ENCODE data around the gene C3orf22. TPM values are rescaled to one million over a fixed set of nuclear protein-coding genes. Genes with fewer than 3 reads are reported as not detected.

C3orf22 gene
- total RNA-seq, 1 donor from 2014 or later = not detected

DNA sequence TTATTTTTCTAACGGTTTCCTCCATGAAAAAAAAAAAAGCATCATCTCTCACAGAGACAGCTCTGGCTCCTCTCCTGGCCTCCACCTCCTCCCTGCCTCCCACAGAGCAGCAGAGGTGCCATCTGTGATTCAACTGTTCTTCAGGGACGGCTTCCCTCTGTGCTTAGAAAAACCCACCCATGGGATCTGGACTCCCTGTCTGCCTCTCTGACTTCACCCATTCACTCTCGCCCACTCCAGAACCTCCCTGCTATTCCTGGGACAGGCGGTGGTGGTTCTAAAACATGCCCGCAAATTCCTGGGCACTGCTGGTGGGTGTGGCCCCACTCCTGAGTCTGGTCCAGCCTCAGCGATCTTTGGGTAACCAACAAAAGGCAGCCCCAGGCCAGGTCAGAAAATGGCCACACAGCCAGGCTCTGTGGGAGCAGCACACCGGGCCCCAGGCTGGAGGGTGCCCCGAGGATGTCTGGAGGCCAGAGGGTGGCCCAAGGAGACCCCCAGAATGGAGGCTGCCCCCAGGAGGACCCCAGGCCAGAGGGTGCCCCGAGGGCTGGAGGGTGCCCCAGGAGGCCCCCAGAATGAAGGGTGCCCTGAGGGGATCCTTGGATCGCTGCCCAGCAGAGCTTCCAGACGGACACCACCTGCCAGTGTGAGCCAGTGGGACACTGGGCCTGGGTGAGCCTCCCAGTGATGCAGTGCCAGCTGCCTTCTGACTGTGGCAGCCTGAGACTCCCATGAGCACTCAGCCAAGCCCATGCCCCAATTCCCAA, 37.4 kb downstream of the C3orf22 start:
- Mint-ChIP-seq H3K36me3 (ENCODE audit: low read depth) (no peaks in the 10 kb centered on the region), H3K27ac (no peak overlapping the region), H3K4me1 (no peaks in the 10 kb centered on the region), H3K27me3 (peaks cover 25% of the 10 kb centered on the region), H3K9me3 (no peaks in the 10 kb centered on the region), H3K4me3 (no peak overlapping the region)
- CTCF ChIA-PET = interaction anchor here (1.4 to 3.7 kb wide), 4 partner anchors 11 to 1027 kb away, joined by 5 to 47 read pairs (median 12); no protein-coding TSS in a partner anchor
- intact Hi-C loops (cut with micrococcal nuclease) = loop anchor here (10.0 kb wide), 2 partner anchors 133 to 233 kb away; partner anchors contain the start of gene TXNRD3
- ATAC-seq (ENCODE audit: low read depth) (no peak), DNase-seq (no peak)
- TF ChIP-seq, protein P1, sequence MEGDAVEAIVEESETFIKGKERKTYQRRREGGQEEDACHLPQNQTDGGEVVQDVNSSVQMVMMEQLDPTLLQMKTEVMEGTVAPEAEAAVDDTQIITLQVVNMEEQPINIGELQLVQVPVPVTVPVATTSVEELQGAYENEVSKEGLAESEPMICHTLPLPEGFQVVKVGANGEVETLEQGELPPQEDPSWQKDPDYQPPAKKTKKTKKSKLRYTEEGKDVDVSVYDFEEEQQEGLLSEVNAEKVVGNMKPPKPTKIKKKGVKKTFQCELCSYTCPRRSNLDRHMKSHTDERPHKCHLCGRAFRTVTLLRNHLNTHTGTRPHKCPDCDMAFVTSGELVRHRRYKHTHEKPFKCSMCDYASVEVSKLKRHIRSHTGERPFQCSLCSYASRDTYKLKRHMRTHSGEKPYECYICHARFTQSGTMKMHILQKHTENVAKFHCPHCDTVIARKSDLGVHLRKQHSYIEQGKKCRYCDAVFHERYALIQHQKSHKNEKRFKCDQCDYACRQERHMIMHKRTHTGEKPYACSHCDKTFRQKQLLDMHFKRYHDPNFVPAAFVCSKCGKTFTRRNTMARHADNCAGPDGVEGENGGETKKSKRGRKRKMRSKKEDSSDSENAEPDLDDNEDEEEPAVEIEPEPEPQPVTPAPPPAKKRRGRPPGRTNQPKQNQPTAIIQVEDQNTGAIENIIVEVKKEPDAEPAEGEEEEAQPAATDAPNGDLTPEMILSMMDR (IDR thresholded peaks at IDR 0.05) = no peak
- POLR2A ChIA-PET = no interaction called here

DNA sequence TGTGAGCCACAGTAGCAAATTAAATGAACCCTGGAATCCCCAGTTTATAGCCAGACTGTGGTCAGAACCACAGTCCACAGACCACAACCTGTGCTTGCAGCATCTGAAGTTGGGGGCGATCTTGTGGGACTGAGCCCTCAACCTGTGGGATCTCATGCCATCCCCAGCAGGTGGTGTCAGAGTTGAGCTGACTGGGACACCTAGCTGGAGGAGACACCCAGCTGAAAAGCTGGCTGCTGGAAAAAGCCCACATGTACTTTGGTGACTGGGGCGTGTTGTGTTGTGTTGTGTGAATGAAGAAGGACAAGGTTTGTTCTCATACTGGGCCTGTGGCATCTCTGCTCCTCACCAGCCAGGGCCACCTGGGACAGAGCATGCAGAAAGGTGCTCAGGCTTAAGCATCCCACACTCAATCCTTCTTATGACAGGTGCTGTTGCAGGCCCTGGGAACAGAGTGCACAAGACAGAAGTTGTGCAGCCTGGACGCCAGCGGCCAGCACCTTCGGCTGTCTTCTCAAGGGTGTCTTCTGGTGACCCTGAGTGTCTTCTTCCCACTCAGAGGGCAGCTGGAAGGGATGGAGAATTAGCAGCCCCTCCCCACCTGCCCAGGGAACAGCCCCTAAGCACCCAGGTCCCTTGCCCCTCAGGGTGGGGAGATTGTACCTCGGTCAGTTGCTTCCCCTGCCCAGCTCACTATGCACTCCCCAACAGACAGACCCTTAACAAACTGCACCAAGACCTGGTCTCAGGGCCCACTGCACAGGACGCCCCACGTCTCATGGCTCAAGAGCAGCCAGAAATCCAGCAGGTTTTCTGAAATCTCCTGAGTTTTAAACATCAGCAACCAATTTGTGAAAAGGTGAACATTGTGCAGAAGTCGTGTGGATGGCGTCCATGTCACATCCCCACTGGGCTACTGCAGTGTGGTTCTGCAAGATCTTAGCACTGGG, 39.0 kb downstream of the C3orf22 start:
- DNase-seq = no peak
- no peak for ATAC-seq (ENCODE audit: low read depth)
- intact Hi-C loops (cut with micrococcal nuclease) = loop anchor here (10.0 kb wide), 2 partner anchors 135 to 235 kb away; partner anchors contain the start of gene TXNRD3
- Mint-ChIP-seq H3K27ac (no peak overlapping the region), H3K4me1 (no peaks in the 10 kb centered on the region), H3K27me3 (peaks cover 21% of the 10 kb centered on the region), H3K4me3 (no peak overlapping the region), H3K36me3 (ENCODE audit: low read depth) (no peaks in the 10 kb centered on the region), H3K9me3 (no peaks in the 10 kb centered on the region)
- TF ChIP-seq, protein P1 (IDR thresholded peaks at IDR 0.05) = no peak
- POLR2A ChIA-PET = no interaction called here
- CTCF ChIA-PET = no interaction called here

DNA sequence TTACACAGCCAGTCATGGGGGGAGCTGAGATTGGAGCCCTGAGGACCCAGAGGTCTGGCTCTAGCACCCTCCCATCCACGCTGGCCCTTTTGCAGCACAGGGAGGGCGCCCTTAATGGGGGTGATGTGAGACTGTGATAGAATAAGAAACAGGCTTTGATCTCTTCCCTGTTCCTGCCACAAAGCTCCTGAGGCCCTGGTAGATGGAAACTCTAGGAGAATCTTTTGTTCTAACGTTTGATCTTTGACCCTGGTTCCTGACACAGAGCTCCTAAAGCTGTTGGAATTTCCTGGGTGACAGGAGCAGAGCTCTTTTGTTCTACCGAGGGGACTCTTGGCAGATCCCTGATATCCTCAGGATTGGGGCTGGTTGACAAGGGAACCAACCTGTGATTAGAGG, 40.0 kb downstream of the C3orf22 start:
- Mint-ChIP-seq H3K36me3 (ENCODE audit: low read depth) (no peaks in the 10 kb centered on the region), H3K27ac (no peak overlapping the region), H3K4me1 (no peaks in the 10 kb centered on the region), H3K4me3 (no peak overlapping the region), H3K9me3 (no peaks in the 10 kb centered on the region), H3K27me3 (peaks cover 21% of the 10 kb centered on the region)
- POLR2A ChIA-PET = no interaction called here
- DNase-seq (no peak), ATAC-seq (ENCODE audit: low read depth) (no peak)
- intact Hi-C loops (cut with micrococcal nuclease) = no loop called here
- CTCF ChIA-PET = interaction anchor here (0.7 kb wide), 1 partner anchor 1029 kb away, joined by 4 read pairs; no protein-coding TSS in a partner anchor
- TF ChIP-seq, protein P1 (IDR thresholded peaks at IDR 0.05) = no peak

DNA sequence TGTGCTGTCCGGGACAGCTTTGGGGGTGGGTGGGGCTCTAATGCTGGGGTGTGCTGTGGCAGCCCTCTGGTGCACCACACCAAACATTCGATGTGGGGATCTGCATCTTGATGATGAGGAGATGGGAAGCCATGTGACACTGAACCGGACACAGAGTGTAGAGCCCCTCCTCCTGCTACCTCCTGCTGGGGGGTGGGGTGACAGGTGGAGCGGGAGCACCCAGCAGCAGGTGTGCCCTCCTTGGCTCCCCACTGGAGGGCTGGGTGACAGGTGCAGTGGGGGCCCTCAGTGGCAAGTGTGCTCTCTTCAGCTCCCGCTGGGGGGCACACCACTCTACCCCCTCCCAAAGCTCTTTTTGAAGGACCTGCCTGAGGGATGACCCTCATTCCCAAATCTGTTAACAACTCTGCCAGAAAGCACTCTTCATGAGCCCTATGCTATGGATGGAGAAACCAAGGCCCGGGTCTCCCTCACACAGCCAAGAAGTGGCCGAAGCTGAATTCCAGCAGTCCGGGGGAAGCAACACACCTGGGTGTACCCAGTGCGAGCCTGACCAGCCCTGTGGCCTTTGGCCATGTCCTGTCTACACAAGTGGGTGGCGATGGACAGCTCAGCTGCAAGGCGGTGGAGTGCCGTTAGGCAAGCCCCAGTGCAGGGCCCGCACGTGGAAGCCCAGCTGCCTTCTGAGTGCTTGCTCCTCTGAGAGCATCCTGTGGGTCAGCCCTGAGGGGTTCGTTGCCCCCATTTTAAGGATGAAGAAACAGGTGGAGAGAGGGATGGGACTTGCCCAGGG, 40.5 kb downstream of the C3orf22 start:
- ChIA-PET POLR2A (no interaction called here), CTCF (interaction anchor here (0.7 kb wide), 1 partner anchor 1030 kb away, joined by 4 read pairs; no protein-coding TSS in a partner anchor)
- no peak for DNase-seq
- intact Hi-C loops (cut with micrococcal nuclease) = no loop called here
- H3K4me1 Mint-ChIP-seq = no peaks in the 10 kb centered on the region
- no peak overlapping the region for H3K27ac Mint-ChIP-seq
- H3K4me3 Mint-ChIP-seq = no peak overlapping the region
- ATAC-seq (ENCODE audit: low read depth) = no peak
- H3K27me3 Mint-ChIP-seq = peaks cover 16% of the 10 kb centered on the region
- H3K9me3 Mint-ChIP-seq = no peaks in the 10 kb centered on the region
- no peaks in the 10 kb centered on the region for H3K36me3 Mint-ChIP-seq (ENCODE audit: low read depth)
- TF ChIP-seq, protein P1 (IDR thresholded peaks at IDR 0.05) = no peak
